Osteoblast (primary cell): Measurements from ENCODE around the gene RAB3C. TPM values are rescaled to one million over a fixed set of nuclear protein-coding genes. Genes with fewer than 3 reads are reported as not detected.

Experiments
- DNase-seq: peaks from one replicate; pipeline ENCODE4 v3.0.0; 2011; ENCODE audit warnings: low spot score, mixed read lengths; ENCODE audit not compliant: insufficient read length; ENCODE audit errors: missing footprints
- H2AFZ ChIP-seq: 2 replicates; pipeline ENCODE4 v1.6.0; 2011; ENCODE audit warnings: mild to moderate bottlenecking, low read length
- H3K27ac ChIP-seq: 2 replicates; pipeline ENCODE4 v1.5.1; 2011; ENCODE audit warnings: mild to moderate bottlenecking, low read depth, low read length, moderate library complexity
- H3K27me3 ChIP-seq: 2 replicates; pipeline ENCODE4 v1.6.0; 2012; ENCODE audit warnings: mild to moderate bottlenecking, control low read depth, inconsistent platforms, low read length, moderate library complexity; ENCODE audit not compliant: insufficient read depth
- H3K36me3 ChIP-seq: 2 replicates; pipeline ENCODE4 v1.5.1; 2011; ENCODE audit warnings: mild to moderate bottlenecking, low read length, control low read depth, moderate library complexity; ENCODE audit not compliant: insufficient read depth
- H3K4me1 ChIP-seq: 2 replicates; pipeline ENCODE4 v1.5.1; 2011; ENCODE audit warnings: mild to moderate bottlenecking, low read length, control low read depth, moderate library complexity; ENCODE audit not compliant: insufficient read depth
- H3K4me2 ChIP-seq: 2 replicates; pipeline ENCODE4 v1.6.0; 2011; ENCODE audit warnings: mild to moderate bottlenecking, low read length; ENCODE audit not compliant: insufficient read depth
- H3K4me3 ChIP-seq: fragments of 200-600 bp; sonication (generic); 3 replicates; pipeline ENCODE4 v1.5.1; 2012; ENCODE audit warnings: mild to moderate bottlenecking, low read length, inconsistent platforms; ENCODE audit not compliant: insufficient read depth
- H3K79me2 ChIP-seq: 2 replicates; pipeline ENCODE4 v1.6.0; 2012; ENCODE audit warnings: mild to moderate bottlenecking, low read length, control low read depth, inconsistent platforms; ENCODE audit not compliant: insufficient read depth
- H3K9me3 ChIP-seq: 2 replicates; pipeline ENCODE4 v1.5.1; 2011; ENCODE audit warnings: low read depth, low read length, control low read depth
- H4K20me1 ChIP-seq: 2 replicates; pipeline ENCODE4 v1.6.0; 2012; ENCODE audit warnings: mild to moderate bottlenecking, low read length, control low read depth; ENCODE audit not compliant: insufficient read depth
- CTCF ChIP-seq: IDR thresholded peaks from 2 replicates; pipeline ENCODE4 v1.5.1; 2011; ENCODE audit warnings: mild to moderate bottlenecking, low read depth, low read length, moderate library complexity; ENCODE audit errors: extremely low read depth
- total RNA-seq: library from RNA; depleted of rRNA; stranded (reverse); fragments of >200 nt; gene quantifications from 2 replicates; pipeline ENCODE4 v1.2.3, GENCODE V29; 2012

RAB3C gene
- total RNA-seq, 1 donor: not detected

- Histone ChIP-seq H3K27me3 (no peaks in the 10 kb centered on the region), H4K20me1 (no peaks in the 10 kb centered on the region), H3K4me1 (no peaks in the 10 kb centered on the region), H2AFZ (peak overlapping the region; percentile 62), H3K36me3 (no peaks in the 10 kb centered on the region), H3K4me3 (peak overlapping the region; percentile 57), H3K4me2 (peak overlapping the region; percentile 75), H3K9me3 (no peaks in the 10 kb centered on the region), H3K79me2 (no peaks in the 10 kb centered on the region), H3K27ac (no peak overlapping the region)
- no peak for DNase-seq
- TF ChIP-seq CTCF: no peak
These were observed 176.9 kb downstream of the RAB3C start for GRCh38 chr5:58759745-58760144.

GRCh38 chr5:58760222-58760621 lies 177.3 kb downstream of the RAB3C start:
- H3K79me2 ChIP-seq: no peaks in the 10 kb centered on the region
- no peak overlapping the region for H3K27ac ChIP-seq
- no peaks in the 10 kb centered on the region for H3K9me3 ChIP-seq
- H4K20me1 ChIP-seq: no peaks in the 10 kb centered on the region
- H3K4me3 ChIP-seq: peak overlapping the region; percentile 57
- no peaks in the 10 kb centered on the region for H3K4me1 ChIP-seq
- H2AFZ ChIP-seq: peak overlapping the region; percentile 62
- TF ChIP-seq CTCF: no peak
- H3K4me2 ChIP-seq: peak overlapping the region; percentile 75
- no peaks in the 10 kb centered on the region for H3K27me3 ChIP-seq
- no peaks in the 10 kb centered on the region for H3K36me3 ChIP-seq
- peak; percentile 1 for DNase-seq

- TF ChIP-seq CTCF: no peak
- no peak for DNase-seq
- no peaks in the 10 kb centered on the region for H3K4me1 ChIP-seq
- no peaks in the 10 kb centered on the region for H4K20me1 ChIP-seq
- no peaks in the 10 kb centered on the region for H3K9me3 ChIP-seq
- H3K27ac ChIP-seq: no peak overlapping the region
- no peak overlapping the region for H3K4me2 ChIP-seq
- no peaks in the 10 kb centered on the region for H3K79me2 ChIP-seq
- H3K36me3 ChIP-seq: no peaks in the 10 kb centered on the region
- H2AFZ ChIP-seq: no peak overlapping the region
- H3K27me3 ChIP-seq: no peaks in the 10 kb centered on the region
- no peak overlapping the region for H3K4me3 ChIP-seq
These were observed 178.5 kb downstream of the RAB3C start for GRCh38 chr5:58761407-58761806.

GRCh38 chr5:58763390-58763789 lies 180.5 kb downstream of the RAB3C start:
- no peak for DNase-seq
- Histone ChIP-seq H3K27ac (no peak overlapping the region), H3K79me2 (no peaks in the 10 kb centered on the region), H3K9me3 (no peaks in the 10 kb centered on the region), H2AFZ (no peak overlapping the region), H3K36me3 (no peaks in the 10 kb centered on the region), H4K20me1 (no peaks in the 10 kb centered on the region), H3K4me2 (no peak overlapping the region), H3K27me3 (no peaks in the 10 kb centered on the region), H3K4me3 (no peak overlapping the region), H3K4me1 (no peaks in the 10 kb centered on the region)
- TF ChIP-seq CTCF: no peak
